OCI-LY7 (cell line): ENCODE measurements around the gene KCNQ1. TPM values are rescaled to one million over a fixed set of nuclear protein-coding genes. Genes with fewer than 3 reads are reported as not detected.

Experiments used
- BruUV-seq: library from RNA; stranded (reverse); fragments of 400-500 nt; replicated peaks from 2 replicates; lab custom pipeline; 2021; lab: Mats Ljungman, UMichigan
- CTCF ChIA-PET: fragments of 300-600 bp; sonication (Branson Sonifier 250); formaldehyde crosslinking; loops from one replicate; lab custom pipeline; 2022; ENCODE audit warnings: antibody characterized with exemption; ENCODE audit not compliant: unreplicated experiment; lab: Charles Lee
- POLR2A ChIA-PET: fragments of 300-600 bp; sonication (Branson Sonifier 250); formaldehyde crosslinking; loops from one replicate; lab custom pipeline; 2022; ENCODE audit warnings: antibody characterized with exemption; lab: Charles Lee
- DNase-seq: peaks from one replicate; pipeline ENCODE4 v3.0.0-alpha.2; 2015; ENCODE audit warnings: low spot score
- H2AFZ ChIP-seq: fragments of 200-600 bp; sonication (generic), shearing (Covaris generic); 2 replicates; pipeline ENCODE4 v1.6.1; 2014; ENCODE audit warnings: mild to moderate bottlenecking, antibody characterized with exemption, low read length, moderate library complexity
- H3K27ac ChIP-seq: fragments of 200-600 bp; sonication (generic); 2 replicates; pipeline ENCODE4 v1.5.1; 2014; ENCODE audit warnings: mixed run types, low read depth, mild to moderate bottlenecking, moderate library complexity, low read length, inconsistent platforms; ENCODE audit not compliant: poor library complexity, severe bottlenecking
- H3K36me3 ChIP-seq: fragments of 200-600 bp; sonication (generic); 2 replicates; pipeline ENCODE4 v1.6.1; 2014; ENCODE audit warnings: mild to moderate bottlenecking, antibody characterized with exemption, low read length, moderate library complexity, mixed read lengths; ENCODE audit not compliant: insufficient read depth
- H3K4me1 ChIP-seq: fragments of 200-600 bp; sonication (generic); 2 replicates; pipeline ENCODE4 v1.5.1; 2014; ENCODE audit warnings: mild to moderate bottlenecking, low read length; ENCODE audit not compliant: insufficient read depth, poor library complexity, severe bottlenecking
- H3K4me2 ChIP-seq: fragments of 200-600 bp; sonication (generic); 2 replicates; pipeline ENCODE4 v1.6.1; 2014; ENCODE audit warnings: mild to moderate bottlenecking, low read length
- H3K4me3 ChIP-seq: fragments of 200-600 bp; sonication (generic); 2 replicates; pipeline ENCODE4 v1.5.1; 2014; ENCODE audit warnings: mild to moderate bottlenecking, low read depth, low read length; ENCODE audit not compliant: poor library complexity, severe bottlenecking
- H3K79me2 ChIP-seq: fragments of 200-600 bp; sonication (generic); 2 replicates; pipeline ENCODE4 v1.6.1; 2016; ENCODE audit warnings: low read depth, mild to moderate bottlenecking, low read length, moderate library complexity, mixed read lengths; ENCODE audit not compliant: insufficient read depth
- H3K9me2 ChIP-seq: fragments of 200-600 bp; sonication (generic); 2 replicates; pipeline ENCODE4 v1.6.1; 2016; ENCODE audit warnings: mild to moderate bottlenecking, low read length, mixed read lengths; ENCODE audit not compliant: insufficient read depth
- H3K9me3 ChIP-seq: fragments of 200-600 bp; sonication (generic); 2 replicates; pipeline ENCODE4 v1.6.1; 2014; ENCODE audit warnings: mild to moderate bottlenecking, mixed run types, low read length, mixed read lengths
- H4K20me1 ChIP-seq: fragments of 200-600 bp; sonication (generic); 2 replicates; pipeline ENCODE4 v1.6.1; 2014; ENCODE audit warnings: mild to moderate bottlenecking, antibody characterized with exemption, low read length, moderate library complexity, mixed read lengths; ENCODE audit not compliant: insufficient read depth
- EZH2phosphoT487 ChIP-seq: fragments of 200-600 bp; sonication (generic); IDR thresholded peaks from 2 replicates; pipeline ENCODE4 v1.6.1; 2018; ENCODE audit warnings: low read depth, borderline replicate concordance, mild to moderate bottlenecking, mixed run types, antibody characterized with exemption, low read length, moderate library complexity, mixed read lengths
- intact Hi-C: fragments of 100-400 bp; cut with micrococcal nuclease; formaldehyde crosslinking; loops from one replicate; pipeline ENCODE4 v1.10.0; 2022; ENCODE audit not compliant: unreplicated experiment
- total RNA-seq, 2 experiments: library from RNA; depleted of rRNA in 1 of 2; stranded (reverse); fragments of >200 nt in 1 of 2; shearing (Covaris generic) in 1 of 2; gene quantifications; 2 replicates each; pipeline ENCODE4 v1.2.3, GENCODE V29; 2014 to 2022
- TF ChIP-seq, protein P1 (sequence below): fragments of 200-600 bp; sonication (generic); conservative IDR thresholded peaks from 2 replicates; pipeline ENCODE4 v1.5.1; 2014; ENCODE audit warnings: mild to moderate bottlenecking, antibody characterized with exemption, low read length, moderate library complexity, mixed read lengths

Gene KCNQ1
- total RNA-seq, 2 experiments from 2014 or later, result 0.22 to 1.3 TPM

DNA sequence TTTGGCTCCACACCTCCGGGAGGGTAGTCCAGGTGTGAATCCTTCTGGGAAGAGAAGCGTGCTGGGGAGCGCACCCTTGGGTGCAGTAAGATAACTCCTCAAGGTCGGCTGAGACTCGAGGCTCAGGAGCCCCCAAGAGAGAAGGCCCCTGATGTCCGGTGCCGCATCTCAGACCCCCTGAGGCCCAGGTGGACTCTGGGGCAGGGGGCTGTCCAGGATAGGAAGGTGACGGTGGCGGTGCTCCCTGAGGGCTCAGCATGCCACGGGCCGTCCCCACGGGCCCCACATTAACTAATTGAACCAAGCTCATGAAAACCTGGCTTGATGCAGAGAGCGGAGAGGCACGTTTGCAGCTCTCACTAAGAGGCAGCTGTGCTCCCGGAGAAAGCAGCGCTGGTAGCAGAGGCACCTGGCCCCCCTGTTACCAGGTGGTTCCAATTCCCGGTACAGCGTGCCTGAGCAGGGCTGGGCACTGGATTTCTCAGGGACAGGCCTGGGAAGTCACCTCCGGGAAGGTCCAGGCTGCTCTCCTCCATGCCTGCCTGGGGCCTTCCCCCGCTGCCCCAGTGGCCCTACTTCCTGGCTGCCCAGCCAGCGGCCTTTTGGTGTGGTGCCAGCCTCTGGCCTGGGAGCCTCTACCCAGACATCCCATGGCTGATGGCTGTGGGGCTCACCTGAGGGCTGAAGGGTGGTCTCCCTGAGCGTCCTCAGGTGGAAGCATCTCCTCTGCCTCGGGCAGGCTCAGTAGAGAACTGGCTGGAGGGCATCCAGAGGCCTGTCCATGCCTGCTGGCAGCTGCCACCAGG, 1.1 kb downstream of the KCNQ1 start:
- Histone ChIP-seq H2AFZ (no peak overlapping the region), H3K36me3 (no peaks in the 10 kb centered on the region), H3K9me3 (no peaks in the 10 kb centered on the region), H3K4me3 (peak overlapping the region; percentile 18), H3K4me2 (peak overlapping the region; percentile 30; the same call in 1 of the 2 replicates), H3K4me1 (peaks cover 21% of the 10 kb centered on the region), H3K79me2 (no peaks in the 10 kb centered on the region), H3K9me2 (no peaks in the 10 kb centered on the region), H3K27ac (no peak overlapping the region), H4K20me1 (no peaks in the 10 kb centered on the region)
- ChIA-PET CTCF (no interaction called here), POLR2A (no interaction called here)
- intact Hi-C loops, result no loop called here
- no TSS peak for BruUV-seq
- no peak for DNase-seq
- TF ChIP-seq, protein P1, sequence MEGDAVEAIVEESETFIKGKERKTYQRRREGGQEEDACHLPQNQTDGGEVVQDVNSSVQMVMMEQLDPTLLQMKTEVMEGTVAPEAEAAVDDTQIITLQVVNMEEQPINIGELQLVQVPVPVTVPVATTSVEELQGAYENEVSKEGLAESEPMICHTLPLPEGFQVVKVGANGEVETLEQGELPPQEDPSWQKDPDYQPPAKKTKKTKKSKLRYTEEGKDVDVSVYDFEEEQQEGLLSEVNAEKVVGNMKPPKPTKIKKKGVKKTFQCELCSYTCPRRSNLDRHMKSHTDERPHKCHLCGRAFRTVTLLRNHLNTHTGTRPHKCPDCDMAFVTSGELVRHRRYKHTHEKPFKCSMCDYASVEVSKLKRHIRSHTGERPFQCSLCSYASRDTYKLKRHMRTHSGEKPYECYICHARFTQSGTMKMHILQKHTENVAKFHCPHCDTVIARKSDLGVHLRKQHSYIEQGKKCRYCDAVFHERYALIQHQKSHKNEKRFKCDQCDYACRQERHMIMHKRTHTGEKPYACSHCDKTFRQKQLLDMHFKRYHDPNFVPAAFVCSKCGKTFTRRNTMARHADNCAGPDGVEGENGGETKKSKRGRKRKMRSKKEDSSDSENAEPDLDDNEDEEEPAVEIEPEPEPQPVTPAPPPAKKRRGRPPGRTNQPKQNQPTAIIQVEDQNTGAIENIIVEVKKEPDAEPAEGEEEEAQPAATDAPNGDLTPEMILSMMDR, result no peak
- no peak for TF ChIP-seq EZH2phosphoT487

DNA sequence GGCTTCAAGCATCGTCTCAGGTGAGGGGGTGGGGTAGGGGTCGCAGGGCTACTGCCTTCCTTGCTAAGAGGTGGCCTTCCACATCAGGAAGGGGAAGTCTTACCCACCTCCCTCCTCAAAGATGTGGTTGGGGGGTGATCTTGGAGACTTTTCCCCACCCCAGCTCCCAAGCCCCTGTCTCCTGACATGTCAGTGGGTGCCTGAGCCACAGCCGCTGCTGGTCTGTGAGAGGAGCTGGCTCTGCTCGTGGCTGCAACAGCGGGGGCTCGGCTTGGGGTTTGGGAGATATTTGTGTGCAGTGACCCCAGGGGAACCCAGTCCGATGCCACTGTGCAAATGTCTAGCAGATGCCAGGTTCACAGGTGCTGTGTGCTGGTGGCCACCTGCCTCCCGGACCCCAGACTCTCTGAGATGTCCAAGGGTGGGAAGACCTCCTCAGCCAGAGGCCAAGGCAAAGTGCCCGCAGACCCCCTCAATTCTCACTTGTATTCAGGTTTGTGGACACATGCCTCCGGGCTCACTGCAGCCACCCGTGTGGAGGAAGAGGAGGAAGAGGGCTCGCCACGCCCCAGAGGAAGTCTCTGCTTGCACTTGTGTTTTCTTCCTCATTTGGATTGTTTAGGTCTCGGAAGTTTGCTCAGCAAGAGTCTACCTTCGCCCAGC, 1.9 kb downstream of the KCNQ1 start:
- peak overlapping the region; percentile 38 for H3K4me2 ChIP-seq
- TF ChIP-seq, protein P1, result no peak
- TF ChIP-seq EZH2phosphoT487, result no peak
- H4K20me1 ChIP-seq, result no peaks in the 10 kb centered on the region
- CTCF ChIA-PET, result no interaction called here
- peak overlapping the region; percentile 41 for H3K4me3 ChIP-seq
- no peak overlapping the region for H3K27ac ChIP-seq
- H3K9me2 ChIP-seq, result no peaks in the 10 kb centered on the region
- H3K79me2 ChIP-seq, result no peaks in the 10 kb centered on the region
- peak; percentile 64 for DNase-seq
- intact Hi-C loops, result no loop called here
- no TSS peak for BruUV-seq
- POLR2A ChIA-PET, result no interaction called here
- H3K4me1 ChIP-seq, result peaks cover 21% of the 10 kb centered on the region
- H3K9me3 ChIP-seq, result no peaks in the 10 kb centered on the region
- H2AFZ ChIP-seq, result peak overlapping the region; percentile 82
- H3K36me3 ChIP-seq, result no peaks in the 10 kb centered on the region
